SK-N-SH treated with all-trans-retinoic acid at 6 μM for 48 hours (cell line): ENCODE data around the gene SRCAP.

ENCODE experiments used
- ATAC-seq: fragments of 200-7000 bp; cut with Tn5 transposase; 3 replicates; pipeline ENCODE4 v1.9.1; 2020; ENCODE audit warnings: mild to moderate bottlenecking, moderate library complexity
- ARNTL ChIP-seq: fragments of 450-650 bp; formaldehyde crosslinking; IDR thresholded peaks from 2 replicates; pipeline ENCODE4 v1.5.0; 2020; ENCODE audit warnings: low read depth, mild to moderate bottlenecking, moderate library complexity, borderline replicate concordance
- BACH2 ChIP-seq: fragments of 250-450 bp; sonication (Bioruptor Pico); IDR thresholded peaks from 2 replicates; pipeline ENCODE4 v1.9.0; 2021; ENCODE audit warnings: mild to moderate bottlenecking, borderline replicate concordance
- CSDC2 ChIP-seq: fragments of 250-450 bp; sonication (Bioruptor Pico); IDR thresholded peaks from 2 replicates; pipeline ENCODE4 v1.5.0; 2020; ENCODE audit warnings: mild to moderate bottlenecking, moderate library complexity
- ESRRG ChIP-seq: fragments of 250-450 bp; sonication (Bioruptor Pico); IDR thresholded peaks from 2 replicates; pipeline ENCODE4 v1.6.1; 2021; ENCODE audit warnings: mild to moderate bottlenecking
- GLIS3 ChIP-seq: fragments of 250-450 bp; sonication (Bioruptor Pico); IDR thresholded peaks from 2 replicates; pipeline ENCODE4 v1.5.0; 2020; ENCODE audit warnings: mild to moderate bottlenecking, moderate library complexity
- ISL1 ChIP-seq: fragments of 250-450 bp; sonication (Bioruptor Pico); IDR thresholded peaks from 2 replicates; pipeline ENCODE4 v2.1.2; 2022; ENCODE audit warnings: mild to moderate bottlenecking, moderate library complexity
- OSR1 ChIP-seq: fragments of 250-450 bp; sonication (Bioruptor Pico); IDR thresholded peaks from 2 replicates; pipeline ENCODE4 v1.8.0; 2022; ENCODE audit warnings: moderate library complexity, mild to moderate bottlenecking, inconsistent platforms
- PPARA ChIP-seq: fragments of 250-450 bp; sonication (Bioruptor Pico); IDR thresholded peaks from 2 replicates; pipeline ENCODE4 v1.5.0; 2020; ENCODE audit warnings: mild to moderate bottlenecking, borderline replicate concordance
- SNAI2 ChIP-seq: fragments of 250-450 bp; sonication (Bioruptor Pico); IDR thresholded peaks from 2 replicates; pipeline ENCODE4 v1.5.0; 2020; ENCODE audit warnings: mild to moderate bottlenecking, moderate library complexity
- TCF4 ChIP-seq: fragments of 250-450 bp; sonication (Bioruptor Pico); IDR thresholded peaks from 2 replicates; pipeline ENCODE4 v1.8.0; 2021; ENCODE audit warnings: mild to moderate bottlenecking, moderate library complexity, borderline replicate concordance
- TOX ChIP-seq: fragments of 250-450 bp; sonication (Bioruptor Pico); IDR thresholded peaks from 2 replicates; pipeline ENCODE4 v1.8.0; 2021; ENCODE audit warnings: mild to moderate bottlenecking, moderate library complexity, borderline replicate concordance
- ZC3H10 ChIP-seq: fragments of 250-450 bp; sonication (Bioruptor Pico); IDR thresholded peaks from 2 replicates; pipeline ENCODE4 v1.5.1; 2021; ENCODE audit warnings: mild to moderate bottlenecking, moderate library complexity
- ZFP3 ChIP-seq: fragments of 250-450 bp; sonication (Bioruptor Pico); IDR thresholded peaks from 2 replicates; pipeline ENCODE4 v1.5.0; 2020; ENCODE audit warnings: mild to moderate bottlenecking, moderate library complexity
- ZFP30 ChIP-seq: fragments of 450-650 bp; formaldehyde crosslinking; IDR thresholded peaks from 2 replicates; pipeline ENCODE4 v1.5.0; 2022; ENCODE audit warnings: mild to moderate bottlenecking, moderate library complexity
- ZNF565 ChIP-seq: fragments of 450-650 bp; formaldehyde crosslinking; conservative IDR thresholded peaks from 2 replicates; pipeline ENCODE4 v1.5.0; 2020; ENCODE audit warnings: low read depth, mild to moderate bottlenecking, moderate library complexity
- ZNF70 ChIP-seq: fragments of 450-650 bp; formaldehyde crosslinking; IDR thresholded peaks from 2 replicates; pipeline ENCODE4 v1.5.0; 2020; ENCODE audit warnings: mild to moderate bottlenecking, moderate library complexity
- ZNF8 ChIP-seq: fragments of 450-650 bp; formaldehyde crosslinking; IDR thresholded peaks from 2 replicates; pipeline ENCODE4 v1.5.0; 2020; ENCODE audit warnings: mild to moderate bottlenecking, moderate library complexity
- TF ChIP-seq, protein P1 (sequence below): fragments of 250-450 bp; sonication (Bioruptor Pico); IDR thresholded peaks from 2 replicates; pipeline ENCODE4 v1.5.0; 2020; ENCODE audit warnings: mild to moderate bottlenecking, moderate library complexity
- TF ChIP-seq, protein P2 (sequence below): fragments of 250-450 bp; sonication (Bioruptor Pico); IDR thresholded peaks from 2 replicates; pipeline ENCODE4 v1.5.1; 2021; ENCODE audit warnings: mild to moderate bottlenecking, moderate library complexity
- TF ChIP-seq, protein P3 (sequence below): fragments of 250-450 bp; sonication (Bioruptor Pico); IDR thresholded peaks from 2 replicates; pipeline ENCODE4 v1.5.1; 2020; ENCODE audit warnings: low read depth, mild to moderate bottlenecking, moderate library complexity
- TF ChIP-seq, protein P4 (sequence below): fragments of 250-450 bp; sonication (Bioruptor Pico); IDR thresholded peaks from 2 replicates; pipeline ENCODE4 v1.8.0; 2021; ENCODE audit warnings: low read depth, mild to moderate bottlenecking, moderate library complexity, borderline replicate concordance

The SRCAP gene

DNA sequence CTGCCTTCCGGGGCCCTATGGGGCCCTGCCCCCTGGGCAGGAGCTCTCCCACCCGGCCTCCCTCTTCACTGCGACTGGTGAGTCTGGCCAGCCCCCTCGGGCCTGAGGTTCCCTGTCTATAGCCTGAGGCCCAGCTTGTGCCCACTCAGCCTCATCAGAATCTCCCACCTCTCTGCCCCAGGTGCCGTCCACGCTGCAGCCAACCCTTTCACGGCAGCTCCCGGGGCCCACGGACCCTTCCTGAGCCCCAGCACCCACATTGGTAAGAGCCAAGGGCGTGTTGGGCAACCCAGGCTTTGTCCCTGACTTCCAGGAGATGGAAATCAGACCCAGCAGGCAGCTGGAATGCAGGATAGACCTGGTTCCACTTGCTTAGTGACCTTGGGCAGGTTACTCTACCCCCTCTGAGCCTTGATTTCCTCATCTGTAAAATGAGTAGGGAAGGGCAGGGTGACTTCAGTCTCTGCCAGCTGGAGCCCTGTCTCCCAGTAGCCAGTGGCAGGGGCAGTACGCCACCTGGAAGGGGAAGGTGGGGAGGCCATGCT, 31.5 kb upstream of the SRCAP start:
- TF ChIP-seq TOX (CRISPR knock-in tag) (no peak), TCF4 (CRISPR knock-in tag) (no peak), ZNF8 (no peak), BACH2 (CRISPR knock-in tag) (no peak), ISL1 (CRISPR knock-in tag) (no peak)
- TF ChIP-seq, protein P1, sequence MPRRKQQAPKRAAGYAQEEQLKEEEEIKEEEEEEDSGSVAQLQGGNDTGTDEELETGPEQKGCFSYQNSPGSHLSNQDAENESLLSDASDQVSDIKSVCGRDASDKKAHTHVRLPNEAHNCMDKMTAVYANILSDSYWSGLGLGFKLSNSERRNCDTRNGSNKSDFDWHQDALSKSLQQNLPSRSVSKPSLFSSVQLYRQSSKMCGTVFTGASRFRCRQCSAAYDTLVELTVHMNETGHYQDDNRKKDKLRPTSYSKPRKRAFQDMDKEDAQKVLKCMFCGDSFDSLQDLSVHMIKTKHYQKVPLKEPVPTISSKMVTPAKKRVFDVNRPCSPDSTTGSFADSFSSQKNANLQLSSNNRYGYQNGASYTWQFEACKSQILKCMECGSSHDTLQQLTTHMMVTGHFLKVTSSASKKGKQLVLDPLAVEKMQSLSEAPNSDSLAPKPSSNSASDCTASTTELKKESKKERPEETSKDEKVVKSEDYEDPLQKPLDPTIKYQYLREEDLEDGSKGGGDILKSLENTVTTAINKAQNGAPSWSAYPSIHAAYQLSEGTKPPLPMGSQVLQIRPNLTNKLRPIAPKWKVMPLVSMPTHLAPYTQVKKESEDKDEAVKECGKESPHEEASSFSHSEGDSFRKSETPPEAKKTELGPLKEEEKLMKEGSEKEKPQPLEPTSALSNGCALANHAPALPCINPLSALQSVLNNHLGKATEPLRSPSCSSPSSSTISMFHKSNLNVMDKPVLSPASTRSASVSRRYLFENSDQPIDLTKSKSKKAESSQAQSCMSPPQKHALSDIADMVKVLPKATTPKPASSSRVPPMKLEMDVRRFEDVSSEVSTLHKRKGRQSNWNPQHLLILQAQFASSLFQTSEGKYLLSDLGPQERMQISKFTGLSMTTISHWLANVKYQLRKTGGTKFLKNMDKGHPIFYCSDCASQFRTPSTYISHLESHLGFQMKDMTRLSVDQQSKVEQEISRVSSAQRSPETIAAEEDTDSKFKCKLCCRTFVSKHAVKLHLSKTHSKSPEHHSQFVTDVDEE: no peak
- TF ChIP-seq, protein P2, sequence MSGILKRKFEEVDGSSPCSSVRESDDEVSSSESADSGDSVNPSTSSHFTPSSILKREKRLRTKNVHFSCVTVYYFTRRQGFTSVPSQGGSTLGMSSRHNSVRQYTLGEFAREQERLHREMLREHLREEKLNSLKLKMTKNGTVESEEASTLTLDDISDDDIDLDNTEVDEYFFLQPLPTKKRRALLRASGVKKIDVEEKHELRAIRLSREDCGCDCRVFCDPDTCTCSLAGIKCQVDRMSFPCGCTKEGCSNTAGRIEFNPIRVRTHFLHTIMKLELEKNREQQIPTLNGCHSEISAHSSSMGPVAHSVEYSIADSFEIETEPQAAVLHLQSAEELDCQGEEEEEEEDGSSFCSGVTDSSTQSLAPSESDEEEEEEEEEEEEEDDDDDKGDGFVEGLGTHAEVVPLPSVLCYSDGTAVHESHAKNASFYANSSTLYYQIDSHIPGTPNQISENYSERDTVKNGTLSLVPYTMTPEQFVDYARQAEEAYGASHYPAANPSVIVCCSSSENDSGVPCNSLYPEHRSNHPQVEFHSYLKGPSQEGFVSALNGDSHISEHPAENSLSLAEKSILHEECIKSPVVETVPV (CRISPR knock-in tag): no peak
- no peak for ATAC-seq

DNA sequence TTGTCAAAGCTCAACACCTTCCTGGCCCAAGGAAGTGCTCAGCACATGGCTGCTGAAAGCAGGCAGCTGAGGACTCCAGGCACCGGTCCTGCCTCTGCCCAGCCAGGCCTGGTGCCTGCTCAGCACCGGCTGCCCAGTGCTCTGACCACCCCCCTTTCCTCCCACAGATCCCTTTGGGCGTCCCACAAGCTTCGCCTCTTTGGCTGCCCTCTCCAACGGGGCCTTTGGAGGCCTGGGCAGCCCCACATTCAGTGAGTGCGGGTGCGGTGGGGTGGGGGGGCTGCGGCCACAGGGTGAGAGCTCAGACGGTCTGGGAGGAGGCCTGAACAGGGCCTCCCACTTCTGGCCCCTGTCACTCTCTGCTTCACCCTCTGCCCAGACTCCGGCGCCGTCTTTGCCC, 30.6 kb upstream of the SRCAP start:
- no peak for ATAC-seq
- no peak for TF ChIP-seq ISL1 (CRISPR knock-in tag)
- no peak for TF ChIP-seq ZFP30 (CRISPR knock-in tag)

DNA sequence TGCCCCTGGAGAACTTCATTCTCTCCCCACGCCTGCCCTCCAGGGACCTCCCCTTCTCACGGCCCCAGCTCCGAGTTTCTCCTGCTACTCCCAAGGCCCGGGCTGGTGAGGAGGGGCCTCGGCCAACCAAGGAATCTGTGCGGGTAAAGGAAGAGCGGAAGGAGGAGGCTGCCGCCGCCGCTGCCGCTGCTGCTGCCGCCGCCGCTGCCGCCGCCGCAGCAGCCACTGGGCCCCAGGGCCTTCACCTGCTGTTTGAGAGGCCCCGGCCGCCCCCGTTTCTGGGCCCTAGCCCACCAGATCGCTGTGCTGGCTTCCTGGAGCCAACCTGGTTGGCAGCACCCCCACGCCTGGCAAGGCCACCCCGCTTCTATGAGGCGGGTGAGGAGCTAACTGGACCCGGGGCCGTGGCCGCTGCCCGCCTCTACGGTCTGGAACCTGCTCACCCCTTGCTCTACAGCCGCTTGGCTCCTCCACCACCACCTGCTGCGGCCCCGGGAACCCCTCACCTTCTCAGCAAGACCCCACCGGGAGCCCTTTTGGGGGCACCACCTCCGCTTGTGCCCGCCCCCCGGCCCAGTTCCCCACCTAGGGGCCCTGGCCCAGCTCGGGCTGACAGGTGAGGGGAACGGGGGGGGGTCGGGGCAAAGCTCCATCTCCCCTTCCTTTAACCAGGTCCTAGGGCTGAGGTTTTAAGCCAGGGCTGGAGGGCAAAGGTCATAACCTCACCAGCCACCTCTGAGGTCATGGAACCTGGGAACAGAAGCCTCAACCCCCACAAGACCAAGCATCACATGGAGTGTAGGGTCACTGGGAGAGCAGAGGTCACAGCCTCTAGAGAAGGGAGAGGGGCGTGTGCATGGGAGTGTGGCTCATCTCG, 29.7 kb upstream of the SRCAP start:
- no peak for ATAC-seq
- TF ChIP-seq GLIS3 (no peak), ZNF565 (CRISPR knock-in tag) (no peak), PPARA (no peak), ZNF70 (CRISPR knock-in tag) (no peak), ZNF8 (no peak), ARNTL (CRISPR knock-in tag) (no peak), BACH2 (CRISPR knock-in tag) (no peak), ZC3H10 (no peak), ZFP30 (CRISPR knock-in tag) (no peak), ZFP3 (CRISPR knock-in tag) (no peak), ESRRG (CRISPR knock-in tag) (no peak), SNAI2 (CRISPR knock-in tag) (no peak), OSR1 (CRISPR knock-in tag) (no peak), CSDC2 (CRISPR knock-in tag) (no peak), TOX (CRISPR knock-in tag) (no peak), ISL1 (CRISPR knock-in tag) (no peak)
- TF ChIP-seq, protein P3, sequence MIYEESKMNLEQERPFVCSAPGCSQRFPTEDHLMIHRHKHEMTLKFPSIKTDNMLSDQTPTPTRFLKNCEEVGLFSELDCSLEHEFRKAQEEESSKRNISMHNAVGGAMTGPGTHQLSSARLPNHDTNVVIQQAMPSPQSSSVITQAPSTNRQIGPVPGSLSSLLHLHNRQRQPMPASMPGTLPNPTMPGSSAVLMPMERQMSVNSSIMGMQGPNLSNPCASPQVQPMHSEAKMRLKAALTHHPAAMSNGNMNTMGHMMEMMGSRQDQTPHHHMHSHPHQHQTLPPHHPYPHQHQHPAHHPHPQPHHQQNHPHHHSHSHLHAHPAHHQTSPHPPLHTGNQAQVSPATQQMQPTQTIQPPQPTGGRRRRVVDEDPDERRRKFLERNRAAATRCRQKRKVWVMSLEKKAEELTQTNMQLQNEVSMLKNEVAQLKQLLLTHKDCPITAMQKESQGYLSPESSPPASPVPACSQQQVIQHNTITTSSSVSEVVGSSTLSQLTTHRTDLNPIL (CRISPR knock-in tag): no peak
- TF ChIP-seq, protein P4, sequence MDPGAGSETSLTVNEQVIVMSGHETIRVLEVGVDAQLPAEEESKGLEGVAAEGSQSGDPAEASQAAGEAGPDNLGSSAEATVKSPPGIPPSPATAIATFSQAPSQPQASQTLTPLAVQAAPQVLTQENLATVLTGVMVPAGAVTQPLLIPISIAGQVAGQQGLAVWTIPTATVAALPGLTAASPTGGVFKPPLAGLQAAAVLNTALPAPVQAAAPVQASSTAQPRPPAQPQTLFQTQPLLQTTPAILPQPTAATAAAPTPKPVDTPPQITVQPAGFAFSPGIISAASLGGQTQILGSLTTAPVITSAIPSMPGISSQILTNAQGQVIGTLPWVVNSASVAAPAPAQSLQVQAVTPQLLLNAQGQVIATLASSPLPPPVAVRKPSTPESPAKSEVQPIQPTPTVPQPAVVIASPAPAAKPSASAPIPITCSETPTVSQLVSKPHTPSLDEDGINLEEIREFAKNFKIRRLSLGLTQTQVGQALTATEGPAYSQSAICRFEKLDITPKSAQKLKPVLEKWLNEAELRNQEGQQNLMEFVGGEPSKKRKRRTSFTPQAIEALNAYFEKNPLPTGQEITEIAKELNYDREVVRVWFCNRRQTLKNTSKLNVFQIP: no peak
- TF ChIP-seq, protein P1: no peak
